Measurements from ENCODE around the gene BNIP3. TPM values are rescaled to one million over a fixed set of nuclear protein-coding genes. Genes with fewer than 3 reads are reported as not detected.

BNIP3 gene
- total and polyA plus RNA-seq, 4 donors, result 36.8 to 151 (median 114) TPM

GRCh38 chr10:131993275-131993674, 11.6 kb upstream of the BNIP3 start:
- TF ChIP-seq FOXA2 (IDR thresholded peaks at IDR 0.05), result no peak
- no peak for TF ChIP-seq REST (IDR thresholded peaks at IDR 0.05)
- no peak for TF ChIP-seq YY1 (IDR thresholded peaks at IDR 0.05)
- TF ChIP-seq ZBTB33 (IDR thresholded peaks at IDR 0.05), result no peak
- no peak for TF ChIP-seq EGR1 (IDR thresholded peaks at IDR 0.05; ENCODE audit: low read depth in 2 of 2)
- TF ChIP-seq RXRA (IDR thresholded peaks at IDR 0.05), result no peak
- no peak for TF ChIP-seq TAF1 (conservative IDR thresholded peaks at IDR 0.05)
- no peak for TF ChIP-seq SP1 (IDR thresholded peaks at IDR 0.05)
- no peak for TF ChIP-seq NR2F2 (IDR thresholded peaks at IDR 0.05)
- TF ChIP-seq HNF4A (conservative IDR thresholded peaks at IDR 0.05), result no peak
- TF ChIP-seq RAD21 (IDR thresholded peaks at IDR 0.05), result no peak
- no peak for TF ChIP-seq ATF3 (IDR thresholded peaks at IDR 0.05)
- no peak for TF ChIP-seq CTCF (IDR thresholded peaks at IDR 0.05; ENCODE audit: low read depth, low read length, missing input control)
- TF ChIP-seq JUND (IDR thresholded peaks at IDR 0.05), result no peak
- TF ChIP-seq HNF4G (IDR thresholded peaks at IDR 0.05), result no peak
- no peak for TF ChIP-seq MAX (IDR thresholded peaks at IDR 0.05)
- TF ChIP-seq FOXA1 (IDR thresholded peaks at IDR 0.05), result no peak
- TF ChIP-seq GABPA (IDR thresholded peaks at IDR 0.05 in 1 of 2, conservative IDR thresholded peaks at IDR 0.05 in 1 of 2), result no peak
- Histone ChIP-seq H3K9me3 (ENCODE audit: control insufficient read depth in 4 of 4, low read length in 3 of 4) (no peaks in the 10 kb centered on the region), H3K36me3 (ENCODE audit: control insufficient read depth in 4 of 4, insufficient read depth in 3 of 4, low read depth in 1 of 4, low read length in 3 of 4) (no peaks in the 10 kb centered on the region), H3K27me3 (ENCODE audit: control insufficient read depth in 4 of 4, insufficient read depth in 4 of 4, low read length in 3 of 4) (no peaks in the 10 kb centered on the region), H3K4me1 (ENCODE audit: control insufficient read depth in 4 of 4, insufficient read depth in 4 of 4, low read length in 3 of 4) (peaks cover 9 to 24% (median 22%) of the 10 kb centered on the region in 4 donors), H3K27ac (ENCODE audit: low read depth in 1 of 2, low read length in 2 of 2) (no peak overlapping the region), H3K9ac (ENCODE audit: low read depth in 1 of 2, low read length in 2 of 2) (no peak overlapping the region), H3K4me3 (ENCODE audit: low read depth in 1 of 3, low read length in 3 of 3) (no peak overlapping the region)
- DNase-seq (ENCODE audit: low spot score), result no peak
- 90% methylated on average over 14 of the region's 14 CpGs for WGBS

Measured in liver (tissue), 9 donors.